Endothelial cell (in vitro differentiated cells): ENCODE results near the gene MRPS18B. TPM values are rescaled to one million over a fixed set of nuclear protein-coding genes. Genes with fewer than 3 reads are reported as not detected.
"Not testable (repeated sequence)": the region's sequence is repeated elsewhere in the genome, so short reads cannot be mapped to it uniquely, and the experiment has no call there.

Source experiments
- DNase-seq: peaks from one replicate; pipeline ENCODE4 v3.0.0; 2021; ENCODE audit warnings: low spot score
- H3K27ac Mint-ChIP-seq: one replicate; pipeline ENCODE4 v1.8.0; 2021; ENCODE audit warnings: mixed read lengths, inconsistent platforms; ENCODE audit not compliant: unreplicated experiment
- H3K27me3 Mint-ChIP-seq: one replicate; pipeline ENCODE4 v1.8.0; 2021; ENCODE audit warnings: mild to moderate bottlenecking, moderate library complexity, mixed read lengths, inconsistent platforms; ENCODE audit not compliant: unreplicated experiment
- H3K36me3 Mint-ChIP-seq: one replicate; pipeline ENCODE4 v1.8.0; 2021; ENCODE audit warnings: mild to moderate bottlenecking, low read depth, mixed read lengths, inconsistent platforms; ENCODE audit not compliant: unreplicated experiment
- H3K4me1 Mint-ChIP-seq: one replicate; pipeline ENCODE4 v1.8.0; 2021; ENCODE audit warnings: mild to moderate bottlenecking, mixed read lengths, inconsistent platforms; ENCODE audit not compliant: unreplicated experiment
- H3K4me3 Mint-ChIP-seq: one replicate; pipeline ENCODE4 v1.8.0; 2021; ENCODE audit warnings: mild to moderate bottlenecking, mixed read lengths, inconsistent platforms; ENCODE audit not compliant: unreplicated experiment
- H3K9me3 Mint-ChIP-seq: one replicate; pipeline ENCODE4 v1.8.0; 2021; ENCODE audit warnings: mixed read lengths, inconsistent platforms; ENCODE audit not compliant: unreplicated experiment
- microRNA-seq: library from miRNA; unstranded; fragments of <30 nt; microRNA quantifications from one replicate; pipeline ENCODE4, GENCODE V29; 2020; ENCODE audit not compliant: unreplicated experiment
- total RNA-seq: library from RNA; stranded (reverse); fragmentation: NEBNext Ultra II Directional; extraction: Animal tissue kit (Norgen Biotek cat#: 25700); gene quantifications from one replicate; pipeline ENCODE4 v1.2.1, GENCODE V29; 2021; ENCODE audit not compliant: unreplicated experiment
- TF ChIP-seq, protein P1 (sequence below): fragments of 200-600 bp; sonication (generic); IDR thresholded peaks from one replicate; pipeline ENCODE4 v1.5.0; 2021; ENCODE audit warnings: antibody characterized with exemption; ENCODE audit not compliant: unreplicated experiment

Gene MRPS18B
- total RNA-seq, 1 donor from 2014 or later: 39.8 TPM

DNA sequence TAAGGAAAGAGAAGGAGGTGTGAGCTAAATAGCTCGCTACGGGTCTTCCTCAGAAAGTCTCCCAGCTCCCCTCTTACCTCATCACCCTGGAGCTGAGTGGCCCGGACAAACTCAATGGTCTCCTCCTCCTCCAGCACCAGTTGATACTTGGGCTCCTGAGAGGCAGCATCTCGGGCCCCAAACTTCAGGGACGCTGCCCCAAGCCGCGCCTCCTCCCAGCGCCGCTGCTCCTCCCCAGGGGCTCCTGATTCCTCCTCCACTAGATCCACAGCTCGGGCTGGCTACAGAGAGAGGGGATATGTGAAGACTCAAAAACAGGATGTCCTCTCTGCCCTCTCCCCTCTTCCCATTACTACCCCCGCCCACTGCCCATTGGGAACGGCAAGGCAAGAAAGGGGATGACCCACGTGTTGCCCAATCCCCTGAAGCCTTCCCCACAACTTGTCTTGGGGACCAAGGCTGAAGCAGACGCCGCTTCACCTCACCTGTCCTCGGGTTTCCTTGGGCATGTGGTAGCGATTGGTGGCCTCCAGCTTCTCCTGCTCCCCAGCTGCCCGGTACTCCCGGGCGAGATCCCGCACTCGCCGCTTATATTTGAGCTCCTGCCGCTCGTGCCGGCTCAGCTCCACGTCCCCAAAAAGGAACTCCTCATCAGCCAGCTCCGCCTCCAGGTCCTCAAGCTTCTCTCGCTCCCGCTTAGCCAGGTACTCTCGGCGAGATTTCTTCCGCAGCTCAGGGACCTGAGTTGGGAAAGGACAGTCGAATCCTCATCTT is 47.5 kb downstream of the MRPS18B start:
- TF ChIP-seq, protein P1, sequence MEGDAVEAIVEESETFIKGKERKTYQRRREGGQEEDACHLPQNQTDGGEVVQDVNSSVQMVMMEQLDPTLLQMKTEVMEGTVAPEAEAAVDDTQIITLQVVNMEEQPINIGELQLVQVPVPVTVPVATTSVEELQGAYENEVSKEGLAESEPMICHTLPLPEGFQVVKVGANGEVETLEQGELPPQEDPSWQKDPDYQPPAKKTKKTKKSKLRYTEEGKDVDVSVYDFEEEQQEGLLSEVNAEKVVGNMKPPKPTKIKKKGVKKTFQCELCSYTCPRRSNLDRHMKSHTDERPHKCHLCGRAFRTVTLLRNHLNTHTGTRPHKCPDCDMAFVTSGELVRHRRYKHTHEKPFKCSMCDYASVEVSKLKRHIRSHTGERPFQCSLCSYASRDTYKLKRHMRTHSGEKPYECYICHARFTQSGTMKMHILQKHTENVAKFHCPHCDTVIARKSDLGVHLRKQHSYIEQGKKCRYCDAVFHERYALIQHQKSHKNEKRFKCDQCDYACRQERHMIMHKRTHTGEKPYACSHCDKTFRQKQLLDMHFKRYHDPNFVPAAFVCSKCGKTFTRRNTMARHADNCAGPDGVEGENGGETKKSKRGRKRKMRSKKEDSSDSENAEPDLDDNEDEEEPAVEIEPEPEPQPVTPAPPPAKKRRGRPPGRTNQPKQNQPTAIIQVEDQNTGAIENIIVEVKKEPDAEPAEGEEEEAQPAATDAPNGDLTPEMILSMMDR: no peak
- H3K36me3 Mint-ChIP-seq: peaks cover 52% of the 10 kb centered on the region
- peak overlapping the region; percentile 27 for H3K27ac Mint-ChIP-seq
- no peaks in the 10 kb centered on the region for H3K9me3 Mint-ChIP-seq
- no peak overlapping the region for H3K4me3 Mint-ChIP-seq
- H3K4me1 Mint-ChIP-seq: peaks cover 16% of the 10 kb centered on the region
- peaks cover 7% of the 10 kb centered on the region for H3K27me3 Mint-ChIP-seq
- no peak for DNase-seq

DNA sequence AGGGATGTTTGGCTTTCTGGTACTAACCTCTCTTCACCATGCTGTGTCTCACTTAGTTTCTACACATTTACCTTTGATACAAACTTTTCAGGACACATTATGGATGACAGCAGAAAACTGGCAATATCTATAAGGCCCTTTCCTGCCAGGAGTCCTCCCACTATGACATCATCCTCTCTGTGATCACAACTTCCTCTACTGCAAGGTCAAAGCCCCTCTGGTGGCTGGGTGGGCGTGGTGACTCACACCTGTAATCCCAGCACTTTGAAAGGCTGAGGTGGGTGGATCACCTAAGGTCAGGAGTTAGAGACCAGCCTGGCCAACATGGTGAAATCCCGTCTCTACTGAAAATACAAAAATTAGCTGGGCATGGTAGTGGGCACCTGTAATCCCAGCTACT is 48.7 kb downstream of the MRPS18B start:
- H3K27me3 Mint-ChIP-seq, H3K9me3 Mint-ChIP-seq, DNase-seq, H3K4me3 Mint-ChIP-seq, H3K27ac Mint-ChIP-seq: not testable (repeated sequence)
- H3K4me1 Mint-ChIP-seq: peaks cover 25% of the 10 kb centered on the region
- H3K36me3 Mint-ChIP-seq: peaks cover 59% of the 10 kb centered on the region

GRCh38 chr6:30670760-30671527 is 53.3 kb downstream of the MRPS18B start:
- H3K27ac Mint-ChIP-seq: peak overlapping the region; percentile 61
- H3K9me3 Mint-ChIP-seq: no peaks in the 10 kb centered on the region
- peak; percentile 44 for DNase-seq
- H3K4me1 Mint-ChIP-seq: peaks cover 25% of the 10 kb centered on the region
- peaks cover 30% of the 10 kb centered on the region for H3K36me3 Mint-ChIP-seq
- peaks cover 2% of the 10 kb centered on the region for H3K27me3 Mint-ChIP-seq
- peak overlapping the region; percentile 72 for H3K4me3 Mint-ChIP-seq
- TF ChIP-seq, protein P1: peak; percentile 20

DNA sequence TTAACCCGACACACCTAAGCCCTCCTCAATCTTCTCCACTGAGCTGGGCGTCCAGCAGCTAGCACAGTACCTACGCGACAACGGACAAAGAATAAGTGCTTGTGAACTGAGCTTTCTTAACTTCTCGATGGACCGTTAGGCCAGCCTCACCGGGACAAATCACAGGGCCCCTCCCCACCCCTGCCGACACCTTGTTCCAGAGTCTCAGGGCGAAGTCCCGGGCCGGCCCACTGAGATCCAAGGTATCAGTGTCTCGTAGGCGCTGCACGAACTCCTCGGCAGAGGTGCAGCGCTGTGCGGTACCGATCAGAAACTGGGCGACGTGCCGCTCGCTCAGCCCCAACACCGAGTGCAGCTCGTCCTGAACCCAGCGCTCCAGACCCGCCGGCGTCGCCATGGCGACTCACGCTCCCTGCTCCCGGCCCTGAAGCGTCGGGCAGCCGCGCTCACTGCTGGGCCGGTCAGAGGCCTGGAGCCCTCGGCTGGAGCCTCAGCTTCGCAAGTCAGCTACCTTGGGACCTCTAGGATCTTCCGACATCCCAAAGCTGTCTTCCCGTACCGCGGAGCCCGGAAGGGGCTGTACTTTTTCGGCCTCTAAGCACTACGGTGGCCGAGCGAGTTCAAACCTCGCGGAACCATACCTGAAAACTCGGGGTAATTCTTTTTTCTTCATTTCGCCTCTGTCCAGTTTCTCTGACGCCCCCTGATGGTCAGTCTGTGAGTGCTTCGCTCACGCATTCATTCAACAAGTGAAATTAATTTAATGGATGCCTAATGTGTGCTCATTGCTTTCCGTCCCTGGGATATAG is 55.0 kb downstream of the MRPS18B start, which contains the start of gene DHX16:
Gene DHX16, minus strand, starts transcription at position 562 of the 809 bp plus-strand sequence. Its CDS starts 165 bp downstream, at position 397.
- DNase-seq: peak; percentile 97

More for the DNA sequence above, 55.0 kb downstream of the MRPS18B start, which contains the start of gene DHX16:
- Mint-ChIP-seq H3K27ac (peak within 1 kb of the TSS; percentile 95), H3K4me1 (peaks cover 29% of the 10 kb centered on the region), H3K4me3 (peak within 1 kb of the TSS; percentile 93), H3K27me3 (peaks cover 2% of the 10 kb centered on the region), H3K9me3 (no peaks in the 10 kb centered on the region), H3K36me3 (peaks cover 26% of the 10 kb centered on the region)
- TF ChIP-seq, protein P1: peak; percentile 93

Small RNA genes lying within 50 kb of the gene (microRNA-seq; reads per million reads assigned to microRNA genes)
- 918 reads per million, percentile 92 among the genes with 10 or more reads in this experiment for gene MIR877

Other genes with a start within 250 kb of the MRPS18B start
- 274 TPM for gene HLA-E, start 128.3 kb upstream of the MRPS18B start, total RNA-seq
- 109 TPM for gene GNL1, start 61.4 kb upstream of the MRPS18B start, total RNA-seq
- gene PRR3, start 60.5 kb upstream of the MRPS18B start, total RNA-seq: 12.6 TPM
- gene ABCF1, start 46.4 kb upstream of the MRPS18B start, total RNA-seq: 57.2 TPM
- gene PPP1R10, start 597 bp upstream of the MRPS18B start, total RNA-seq: 75.8 TPM
- gene ATAT1, start 9.0 kb downstream of the MRPS18B start, total RNA-seq: 30.3 TPM
- gene C6orf136, start 29.3 kb downstream of the MRPS18B start, total RNA-seq: 15.1 TPM
- 38.5 TPM for gene DHX16, start 55.2 kb downstream of the MRPS18B start, total RNA-seq
- gene PPP1R18, start 68.8 kb downstream of the MRPS18B start, total RNA-seq: 285 TPM
- 26.0 TPM for gene NRM, start 73.1 kb downstream of the MRPS18B start, total RNA-seq
- 51.7 TPM for gene MDC1, start 99.4 kb downstream of the MRPS18B start, total RNA-seq
- 1,094 TPM for gene TUBB, start 102.5 kb downstream of the MRPS18B start, total RNA-seq
- gene FLOT1, start 124.8 kb downstream of the MRPS18B start, total RNA-seq: 136 TPM
- gene IER3, start 126.7 kb downstream of the MRPS18B start, total RNA-seq: 4.8 TPM